ENCODE measurements around the gene MOCS3.
A peak's percentile ranks its signal among the peaks of the same experiment; 100 is the strongest.

DNA sequence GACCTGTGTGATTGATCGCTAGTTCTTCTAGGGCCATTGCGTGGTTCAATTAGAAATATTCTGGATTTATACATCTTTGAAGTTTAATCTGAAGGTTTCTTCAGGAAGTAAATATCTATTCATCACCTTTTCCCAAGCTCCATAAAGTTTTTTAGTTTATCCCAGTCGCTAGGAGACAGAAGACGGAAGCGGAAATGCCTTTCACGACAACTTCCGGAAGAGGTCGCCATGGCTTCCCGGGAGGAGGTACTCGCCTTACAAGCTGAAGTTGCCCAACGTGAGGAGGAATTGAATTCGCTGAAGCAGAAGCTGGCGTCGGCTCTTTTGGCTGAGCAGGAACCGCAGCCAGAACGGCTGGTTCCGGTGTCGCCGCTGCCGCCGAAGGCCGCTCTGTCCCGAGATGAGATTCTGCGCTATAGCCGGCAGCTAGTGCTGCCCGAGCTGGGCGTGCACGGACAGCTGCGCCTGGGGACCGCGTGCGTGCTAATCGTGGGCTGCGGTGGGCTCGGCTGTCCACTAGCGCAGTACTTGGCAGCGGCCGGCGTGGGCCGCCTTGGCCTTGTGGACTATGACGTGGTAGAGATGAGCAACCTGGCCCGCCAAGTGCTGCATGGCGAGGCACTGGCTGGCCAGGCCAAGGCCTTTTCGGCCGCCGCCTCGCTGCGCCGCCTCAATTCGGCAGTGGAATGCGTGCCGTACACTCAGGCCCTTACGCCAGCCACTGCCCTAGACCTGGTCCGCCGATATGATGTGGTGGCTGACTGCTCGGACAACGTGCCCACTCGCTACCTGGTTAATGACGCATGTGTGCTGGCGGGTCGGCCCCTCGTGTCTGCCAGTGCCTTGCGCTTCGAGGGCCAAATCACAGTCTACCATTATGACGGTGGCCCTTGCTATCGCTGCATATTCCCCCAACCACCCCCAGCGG is at the start of gene MOCS3:
- no peak for TF ChIP-seq CTCF (IDR thresholded peaks at IDR 0.05)
- no peak for TF ChIP-seq POLR2A (IDR thresholded peaks at IDR 0.05; ENCODE audit: low read length)
- TF ChIP-seq, protein P1, sequence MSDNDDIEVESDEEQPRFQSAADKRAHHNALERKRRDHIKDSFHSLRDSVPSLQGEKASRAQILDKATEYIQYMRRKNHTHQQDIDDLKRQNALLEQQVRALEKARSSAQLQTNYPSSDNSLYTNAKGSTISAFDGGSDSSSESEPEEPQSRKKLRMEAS (IDR thresholded peaks at IDR 0.05): peak; percentile 85
- no peak for TF ChIP-seq KDM1A (IDR thresholded peaks at IDR 0.05; ENCODE audit: low read depth)
- TF ChIP-seq REST (IDR thresholded peaks at IDR 0.05): no peak
- TF ChIP-seq PBX3 (IDR thresholded peaks at IDR 0.05): no peak
- no peak for TF ChIP-seq JUNB (IDR thresholded peaks at IDR 0.05)
- no peak for TF ChIP-seq ESRRA (IDR thresholded peaks at IDR 0.05; ENCODE audit: borderline replicate concordance, low read length)
- no peak for TF ChIP-seq EP300 (IDR thresholded peaks at IDR 0.05)
- TF ChIP-seq FOSL2 (IDR thresholded peaks at IDR 0.05): no peak
- TF ChIP-seq FOSL2 (CRISPR knock-in tag; IDR thresholded peaks at IDR 0.05): no peak
- TF ChIP-seq CEBPB (IDR thresholded peaks at IDR 0.05): no peak
- no peak for TF ChIP-seq USF2 (IDR thresholded peaks at IDR 0.05)

All from A549 (cell line).